Keratinocyte (primary cell): Measurements from ENCODE around the gene PRKAG2. TPM values are rescaled to one million over a fixed set of nuclear protein-coding genes. Genes with fewer than 3 reads are reported as not detected.

Source experiments
- DNase-seq: peaks from one replicate; pipeline ENCODE4 v3.0.0-alpha.2; 2011; ENCODE audit warnings: low read depth, missing footprints, low spot score
- FAIRE-seq: peaks from 2 replicates; lab custom pipeline; 2011; peaks lifted over from hg19 to GRCh38; lab: Jason Lieb, UNC
- H2AFZ ChIP-seq: 2 replicates; pipeline ENCODE4 v1.6.0; 2012; ENCODE audit warnings: low read length, control low read depth, inconsistent platforms; ENCODE audit not compliant: control insufficient read depth
- H3K27ac ChIP-seq: 2 replicates; pipeline ENCODE4 v1.5.1; 2011; ENCODE audit warnings: low read length; ENCODE audit not compliant: control insufficient read depth, insufficient read depth
- H3K27me3 ChIP-seq: 3 replicates; pipeline ENCODE4 v1.6.0; 2011; ENCODE audit warnings: low read length; ENCODE audit not compliant: control insufficient read depth, insufficient read depth; ENCODE audit errors: extremely low read depth
- H3K36me3 ChIP-seq, 2 experiments: 2 replicates in 1 of 2; 3 replicates in 1 of 2; pipeline ENCODE4 v1.5.1; 2011; ENCODE audit warnings: low read length in 2 of 2, mild to moderate bottlenecking in 1 of 2; ENCODE audit not compliant: control insufficient read depth in 2 of 2, insufficient read depth in 2 of 2; ENCODE audit errors: extremely low read depth in 1 of 2
- H3K4me1 ChIP-seq: 3 replicates; pipeline ENCODE4 v1.5.1; 2011; ENCODE audit warnings: low read length; ENCODE audit not compliant: control insufficient read depth, insufficient read depth; ENCODE audit errors: extremely low read depth
- H3K4me2 ChIP-seq: 3 replicates; pipeline ENCODE4 v1.6.0; 2011; ENCODE audit warnings: low read depth, low read length; ENCODE audit not compliant: control insufficient read depth, insufficient read depth; ENCODE audit errors: extremely low read depth
- H3K4me3 ChIP-seq, 3 experiments: fragments of 200-600 bp in 1 of 3; sonication (generic) in 1 of 3; 2 replicates in 2 of 3; 3 replicates in 1 of 3; pipeline ENCODE4 v1.5.1; 2011 to 2016; ENCODE audit warnings: low read length in 3 of 3, mild to moderate bottlenecking in 3 of 3, control low read depth in 2 of 3, inconsistent platforms in 1 of 3, low read depth in 1 of 3, mixed read lengths in 1 of 3, mixed run types in 1 of 3, moderate library complexity in 1 of 3; ENCODE audit not compliant: control insufficient read depth in 2 of 3, insufficient read depth in 2 of 3; ENCODE audit errors: extremely low read depth in 1 of 3
- H3K79me2 ChIP-seq: 2 replicates; pipeline ENCODE4 v1.6.0; 2012; ENCODE audit warnings: low read length; ENCODE audit not compliant: control insufficient read depth, insufficient read depth
- H3K9ac ChIP-seq: 3 replicates; pipeline ENCODE4 v1.6.0; 2011; ENCODE audit warnings: low read length; ENCODE audit not compliant: control insufficient read depth, insufficient read depth; ENCODE audit errors: extremely low read depth
- H3K9me1 ChIP-seq: 3 replicates; pipeline ENCODE4 v1.6.0; 2011; ENCODE audit warnings: low read length; ENCODE audit not compliant: control insufficient read depth, insufficient read depth; ENCODE audit errors: extremely low read depth
- H3K9me3 ChIP-seq: 2 replicates; pipeline ENCODE4 v1.5.1; 2012; ENCODE audit warnings: low read depth, low read length; ENCODE audit not compliant: control insufficient read depth
- H4K20me1 ChIP-seq: 3 replicates; pipeline ENCODE4 v1.6.0; 2011; ENCODE audit warnings: low read length; ENCODE audit not compliant: control insufficient read depth, insufficient read depth; ENCODE audit errors: extremely low read depth
- EZH2 ChIP-seq: IDR thresholded peaks from one replicate; pipeline ENCODE4 v1.6.1; 2012; ENCODE audit warnings: inconsistent platforms, mild to moderate bottlenecking, low read length, moderate library complexity
- dilution Hi-C: fragments of 300-500 bp; cut with MboI; formaldehyde crosslinking; loops from one replicate; pipeline ENCODE4 v1.7.0; 2020; ENCODE audit warnings: low sequenced_read_pairs; ENCODE audit not compliant: extremely low pct_ligation_motif_present
- polyA plus RNA-seq, 5 experiments: library from polyadenylated mRNA; depleted of rRNA in 3 of 5; stranded (reverse) in 3 of 5; stranded (forward) in 1 of 5; unstranded in 1 of 5; fragments of >200 nt; gene quantifications; 1 replicate in 1 of 5; 2 replicates in 3 of 5; 3 replicates in 1 of 5; pipeline versions ENCODE4 v1.2.1 to v1.2.3, GENCODE V29; 2011 to 2012; ENCODE audit warnings: missing spikeins in 2 of 5, low read depth in 1 of 5, low replicate concordance in 1 of 5
- TF ChIP-seq, protein P1 (sequence below), 3 experiments: IDR thresholded peaks in 1 of 3; conservative IDR thresholded peaks in 1 of 3; optimal IDR thresholded peaks in 1 of 3; 2 replicates in 2 of 3; 3 replicates in 1 of 3; pipeline versions ENCODE3 to v1.5.1; 2011; ENCODE audit warnings: low read length in 3 of 3, mild to moderate bottlenecking in 3 of 3, moderate library complexity in 2 of 3, control low read depth in 1 of 3, inconsistent platforms in 1 of 3; ENCODE audit not compliant: insufficient read depth in 2 of 3; ENCODE audit errors: extremely low read depth in 1 of 3

PRKAG2 gene
- polyA plus RNA-seq, 1 donor (not counting 4 experiments of a cell fraction or from before 2014, with no cell fraction given) = 39.5 TPM

DNA sequence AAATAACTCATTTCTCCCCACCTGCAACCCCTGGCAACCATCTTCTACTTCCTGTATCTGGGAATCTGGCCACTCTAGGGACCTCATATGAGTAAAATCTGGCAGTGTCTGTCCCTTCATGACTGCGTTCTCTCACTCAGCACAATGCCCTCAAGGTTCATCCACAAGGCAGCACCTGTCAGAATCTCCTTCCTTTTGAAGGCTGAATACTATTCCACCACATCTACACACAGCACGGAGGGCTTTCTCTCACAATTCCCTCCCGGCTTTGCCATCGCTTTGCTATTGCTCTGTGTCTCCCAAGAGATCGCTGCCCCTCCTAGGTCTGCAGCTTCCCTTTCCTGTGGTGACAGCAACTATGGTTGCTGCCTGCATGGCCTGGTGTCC, 182.5 kb downstream of the PRKAG2 start:
- Histone ChIP-seq H3K27me3 (no peaks in the 10 kb centered on the region), H3K9me3 (no peaks in the 10 kb centered on the region), H3K4me3 (no peak overlapping the region), H3K4me1 (peaks cover 36% of the 10 kb centered on the region), H2AFZ (no peak overlapping the region), H3K36me3 (no peaks in the 10 kb centered on the region), H3K9me1 (no peaks in the 10 kb centered on the region), H3K9ac (no peak overlapping the region), H4K20me1 (no peaks in the 10 kb centered on the region), H3K79me2 (no peaks in the 10 kb centered on the region), H3K4me2 (no peak overlapping the region), H3K27ac (no peak overlapping the region)
- DNase-seq = no peak
- dilution Hi-C loops = no loop called here
- peak; percentile 51 for FAIRE-seq
- TF ChIP-seq, protein P1, sequence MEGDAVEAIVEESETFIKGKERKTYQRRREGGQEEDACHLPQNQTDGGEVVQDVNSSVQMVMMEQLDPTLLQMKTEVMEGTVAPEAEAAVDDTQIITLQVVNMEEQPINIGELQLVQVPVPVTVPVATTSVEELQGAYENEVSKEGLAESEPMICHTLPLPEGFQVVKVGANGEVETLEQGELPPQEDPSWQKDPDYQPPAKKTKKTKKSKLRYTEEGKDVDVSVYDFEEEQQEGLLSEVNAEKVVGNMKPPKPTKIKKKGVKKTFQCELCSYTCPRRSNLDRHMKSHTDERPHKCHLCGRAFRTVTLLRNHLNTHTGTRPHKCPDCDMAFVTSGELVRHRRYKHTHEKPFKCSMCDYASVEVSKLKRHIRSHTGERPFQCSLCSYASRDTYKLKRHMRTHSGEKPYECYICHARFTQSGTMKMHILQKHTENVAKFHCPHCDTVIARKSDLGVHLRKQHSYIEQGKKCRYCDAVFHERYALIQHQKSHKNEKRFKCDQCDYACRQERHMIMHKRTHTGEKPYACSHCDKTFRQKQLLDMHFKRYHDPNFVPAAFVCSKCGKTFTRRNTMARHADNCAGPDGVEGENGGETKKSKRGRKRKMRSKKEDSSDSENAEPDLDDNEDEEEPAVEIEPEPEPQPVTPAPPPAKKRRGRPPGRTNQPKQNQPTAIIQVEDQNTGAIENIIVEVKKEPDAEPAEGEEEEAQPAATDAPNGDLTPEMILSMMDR (optimal IDR thresholded peaks at IDR 0.05 in 1 of 3, IDR thresholded peaks at IDR 0.05 in 1 of 3, conservative IDR thresholded peaks at IDR 0.05 in 1 of 3; ENCODE audit: extremely low read depth in 1 of 3, insufficient read depth in 2 of 3, low read length in 3 of 3) = no peak
- TF ChIP-seq EZH2 = no peak

DNA sequence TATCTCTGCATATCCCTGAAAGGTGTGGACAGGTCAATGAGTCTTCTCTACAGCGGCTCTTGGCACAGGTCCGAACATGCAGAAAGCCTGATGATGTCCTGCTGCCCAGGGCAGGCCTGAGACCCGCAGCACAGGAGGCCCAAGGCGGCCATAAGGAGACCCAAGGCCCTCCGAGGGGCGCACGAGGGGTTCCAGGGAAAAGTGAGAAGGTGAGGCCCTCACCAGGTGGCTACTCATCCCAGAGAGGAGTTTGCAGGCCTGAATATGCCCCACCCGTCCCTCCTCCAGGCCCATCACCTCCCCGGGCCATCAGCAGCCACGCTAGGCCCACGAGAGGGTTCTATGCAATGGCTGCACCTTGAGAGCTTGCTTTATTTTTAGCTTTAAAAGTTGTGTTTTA, 183.8 kb downstream of the PRKAG2 start:
- Histone ChIP-seq H3K4me1 (peaks cover 49% of the 10 kb centered on the region), H3K27ac (no peak overlapping the region), H3K9me1 (no peaks in the 10 kb centered on the region), H3K4me2 (no peak overlapping the region), H4K20me1 (no peaks in the 10 kb centered on the region), H3K79me2 (no peaks in the 10 kb centered on the region), H3K36me3 (no peaks in the 10 kb centered on the region), H3K9ac (no peak overlapping the region), H3K9me3 (no peaks in the 10 kb centered on the region), H3K27me3 (no peaks in the 10 kb centered on the region), H2AFZ (no peak overlapping the region), H3K4me3 (no peak overlapping the region)
- no peak for FAIRE-seq
- dilution Hi-C loops = no loop called here
- TF ChIP-seq, protein P1 (optimal IDR thresholded peaks at IDR 0.05 in 1 of 3, IDR thresholded peaks at IDR 0.05 in 1 of 3, conservative IDR thresholded peaks at IDR 0.05 in 1 of 3; ENCODE audit: extremely low read depth in 1 of 3, insufficient read depth in 2 of 3, low read length in 3 of 3) = no peak
- no peak for TF ChIP-seq EZH2
- no peak for DNase-seq
